ENCODE data around the gene CDCA8.

DNA sequence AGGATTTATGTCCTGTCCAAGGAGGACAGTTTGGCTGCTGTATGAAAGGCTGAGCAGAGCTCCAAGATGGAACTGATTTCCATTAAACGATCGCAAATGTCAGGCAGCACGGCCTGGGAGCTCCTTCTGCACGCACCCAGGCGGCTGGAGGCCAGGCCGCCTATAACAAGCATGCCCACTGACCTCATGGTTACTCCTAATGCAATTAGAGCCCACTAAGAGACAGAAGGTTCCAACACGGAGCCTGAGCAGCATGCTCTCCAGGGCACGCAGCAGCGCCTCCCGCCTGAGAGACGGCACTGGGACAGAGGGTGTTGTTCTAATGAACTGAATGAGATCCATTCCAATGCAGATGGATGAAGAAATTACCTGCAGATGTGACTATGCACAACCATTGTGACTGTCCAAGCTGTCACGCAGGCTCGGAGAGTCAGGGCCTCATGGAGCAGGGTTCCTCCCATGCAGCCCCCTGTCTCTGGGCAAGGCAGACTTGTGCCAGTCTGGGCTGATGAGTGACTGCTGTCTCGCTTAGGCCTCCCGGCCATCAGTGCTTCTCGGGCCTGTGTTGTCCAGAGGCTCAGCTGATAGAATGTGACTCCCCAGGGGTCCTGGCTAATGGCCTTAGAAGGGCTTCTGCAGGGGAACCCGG, 25.2 kb upstream of the CDCA8 start:
- TF ChIP-seq, protein P1, sequence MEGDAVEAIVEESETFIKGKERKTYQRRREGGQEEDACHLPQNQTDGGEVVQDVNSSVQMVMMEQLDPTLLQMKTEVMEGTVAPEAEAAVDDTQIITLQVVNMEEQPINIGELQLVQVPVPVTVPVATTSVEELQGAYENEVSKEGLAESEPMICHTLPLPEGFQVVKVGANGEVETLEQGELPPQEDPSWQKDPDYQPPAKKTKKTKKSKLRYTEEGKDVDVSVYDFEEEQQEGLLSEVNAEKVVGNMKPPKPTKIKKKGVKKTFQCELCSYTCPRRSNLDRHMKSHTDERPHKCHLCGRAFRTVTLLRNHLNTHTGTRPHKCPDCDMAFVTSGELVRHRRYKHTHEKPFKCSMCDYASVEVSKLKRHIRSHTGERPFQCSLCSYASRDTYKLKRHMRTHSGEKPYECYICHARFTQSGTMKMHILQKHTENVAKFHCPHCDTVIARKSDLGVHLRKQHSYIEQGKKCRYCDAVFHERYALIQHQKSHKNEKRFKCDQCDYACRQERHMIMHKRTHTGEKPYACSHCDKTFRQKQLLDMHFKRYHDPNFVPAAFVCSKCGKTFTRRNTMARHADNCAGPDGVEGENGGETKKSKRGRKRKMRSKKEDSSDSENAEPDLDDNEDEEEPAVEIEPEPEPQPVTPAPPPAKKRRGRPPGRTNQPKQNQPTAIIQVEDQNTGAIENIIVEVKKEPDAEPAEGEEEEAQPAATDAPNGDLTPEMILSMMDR (IDR thresholded peaks at IDR 0.05; ENCODE audit: insufficient read depth, low read depth, low read length), result no peak
- TF ChIP-seq EZH2 (IDR thresholded peaks at IDR 0.05; ENCODE audit: insufficient read depth, low read length), result no peak

Measured in astrocyte (in vitro differentiated cells and primary cell).